NB4 (cell line): ENCODE data around the gene CHST15.

Experiments
- MYC ChIP-seq: IDR thresholded peaks from 2 replicates; pipeline ENCODE4 v1.6.1; 2011; ENCODE audit warnings: low read depth, low read length
- POLR2A ChIP-seq: IDR thresholded peaks from 2 replicates; pipeline ENCODE4 v1.6.1; 2011; ENCODE audit warnings: mild to moderate bottlenecking; ENCODE audit not compliant: insufficient read length; ENCODE audit errors: extremely low read depth
- TF ChIP-seq, protein P1 (sequence below): IDR thresholded peaks from one replicate; pipeline ENCODE4 v1.5.1; 2012; ENCODE audit warnings: low read depth, low read length
- TF ChIP-seq, protein P2 (sequence below): IDR thresholded peaks from 2 replicates; pipeline ENCODE4 v1.6.1; 2011; ENCODE audit warnings: low read depth, low read length

DNA sequence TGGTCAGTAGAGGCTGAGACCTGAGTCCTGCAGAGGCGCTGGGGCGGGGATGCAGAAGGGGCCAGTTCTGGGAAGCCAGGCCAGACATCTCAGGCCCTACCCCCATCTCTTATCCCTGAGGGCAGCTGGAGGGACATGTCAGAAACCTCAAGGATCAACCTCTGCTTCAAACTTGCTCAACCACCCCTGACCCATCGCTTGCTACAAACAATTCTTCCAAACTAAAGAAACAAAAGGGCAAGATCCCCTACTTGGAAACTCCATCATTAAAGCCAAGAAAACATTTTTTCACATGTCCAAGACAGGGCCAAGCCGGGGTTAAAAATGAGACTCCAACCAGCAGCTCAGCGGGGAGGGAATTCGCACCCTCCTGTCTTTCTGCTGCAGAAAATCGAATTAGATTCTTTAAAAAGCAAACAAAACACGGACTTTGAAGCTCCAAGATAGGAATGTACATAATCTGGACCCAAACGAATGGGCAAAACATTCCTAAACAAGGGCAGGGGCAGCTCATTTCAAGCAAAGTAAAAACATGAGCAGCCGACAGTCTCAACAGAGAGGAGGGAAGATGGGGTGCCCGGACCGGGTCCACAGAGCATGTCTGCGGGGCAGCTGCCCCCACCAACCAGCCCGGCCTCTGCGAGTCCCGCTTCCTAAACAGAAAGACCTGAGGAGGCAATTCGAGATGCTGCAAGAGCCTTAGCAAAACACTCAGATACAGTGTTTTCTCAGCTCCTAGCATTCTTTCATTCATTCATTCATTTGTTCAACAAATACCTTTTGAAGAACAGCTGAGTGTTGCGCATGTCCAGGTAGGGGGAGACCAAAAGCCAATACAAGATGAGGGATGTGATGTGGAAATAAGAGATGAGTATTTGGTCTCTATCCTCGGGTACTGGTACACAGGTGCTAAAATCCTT lies 44.8 kb downstream of the CHST15 start:
- TF ChIP-seq, protein P1, sequence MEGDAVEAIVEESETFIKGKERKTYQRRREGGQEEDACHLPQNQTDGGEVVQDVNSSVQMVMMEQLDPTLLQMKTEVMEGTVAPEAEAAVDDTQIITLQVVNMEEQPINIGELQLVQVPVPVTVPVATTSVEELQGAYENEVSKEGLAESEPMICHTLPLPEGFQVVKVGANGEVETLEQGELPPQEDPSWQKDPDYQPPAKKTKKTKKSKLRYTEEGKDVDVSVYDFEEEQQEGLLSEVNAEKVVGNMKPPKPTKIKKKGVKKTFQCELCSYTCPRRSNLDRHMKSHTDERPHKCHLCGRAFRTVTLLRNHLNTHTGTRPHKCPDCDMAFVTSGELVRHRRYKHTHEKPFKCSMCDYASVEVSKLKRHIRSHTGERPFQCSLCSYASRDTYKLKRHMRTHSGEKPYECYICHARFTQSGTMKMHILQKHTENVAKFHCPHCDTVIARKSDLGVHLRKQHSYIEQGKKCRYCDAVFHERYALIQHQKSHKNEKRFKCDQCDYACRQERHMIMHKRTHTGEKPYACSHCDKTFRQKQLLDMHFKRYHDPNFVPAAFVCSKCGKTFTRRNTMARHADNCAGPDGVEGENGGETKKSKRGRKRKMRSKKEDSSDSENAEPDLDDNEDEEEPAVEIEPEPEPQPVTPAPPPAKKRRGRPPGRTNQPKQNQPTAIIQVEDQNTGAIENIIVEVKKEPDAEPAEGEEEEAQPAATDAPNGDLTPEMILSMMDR, result no peak
- no peak for TF ChIP-seq POLR2A
- TF ChIP-seq, protein P2, sequence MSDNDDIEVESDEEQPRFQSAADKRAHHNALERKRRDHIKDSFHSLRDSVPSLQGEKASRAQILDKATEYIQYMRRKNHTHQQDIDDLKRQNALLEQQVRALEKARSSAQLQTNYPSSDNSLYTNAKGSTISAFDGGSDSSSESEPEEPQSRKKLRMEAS, result no peak
- no peak for TF ChIP-seq MYC
